Measurements from ENCODE around the gene DEFB131B.
"Not testable (repeated sequence)": the region's sequence is repeated elsewhere in the genome, so short reads cannot be mapped to it uniquely, and the experiment has no call there.

GRCh38 chr11:71878059-71878458 is at the start of gene DEFB131B:
- not testable (repeated sequence) for TF ChIP-seq EGR1 (IDR thresholded peaks at IDR 0.05; ENCODE audit: borderline replicate concordance, low read depth, low read length); POLR2A (IDR thresholded peaks at IDR 0.05; ENCODE audit: control extremely low read depth in 1 of 2, low read depth in 2 of 2, low read length in 2 of 2); EZH2 (IDR thresholded peaks at IDR 0.05; ENCODE audit: low read depth, low read length, severe bottlenecking); NRF1 (IDR thresholded peaks at IDR 0.05; ENCODE audit: low read depth, low read length); RFX5 (IDR thresholded peaks at IDR 0.05; ENCODE audit: borderline replicate concordance, low read depth, low read length); RNF2 (IDR thresholded peaks at IDR 0.05; ENCODE audit: borderline replicate concordance, low read depth, low read length, missing control alignments, poor library complexity, severe bottlenecking); SP1 (IDR thresholded peaks at IDR 0.05; ENCODE audit: low read depth, low read length); ZNF274 (IDR thresholded peaks at IDR 0.05; ENCODE audit: borderline replicate concordance, extremely low read depth, low read length); POLR2AphosphoS5 (IDR thresholded peaks at IDR 0.05; ENCODE audit: low read depth, low read length); RAD21 (IDR thresholded peaks at IDR 0.05 in 1 of 2, conservative IDR thresholded peaks at IDR 0.05 in 1 of 2; ENCODE audit: low read depth in 2 of 2, low read length in 2 of 2)
- TF ChIP-seq, protein P1, sequence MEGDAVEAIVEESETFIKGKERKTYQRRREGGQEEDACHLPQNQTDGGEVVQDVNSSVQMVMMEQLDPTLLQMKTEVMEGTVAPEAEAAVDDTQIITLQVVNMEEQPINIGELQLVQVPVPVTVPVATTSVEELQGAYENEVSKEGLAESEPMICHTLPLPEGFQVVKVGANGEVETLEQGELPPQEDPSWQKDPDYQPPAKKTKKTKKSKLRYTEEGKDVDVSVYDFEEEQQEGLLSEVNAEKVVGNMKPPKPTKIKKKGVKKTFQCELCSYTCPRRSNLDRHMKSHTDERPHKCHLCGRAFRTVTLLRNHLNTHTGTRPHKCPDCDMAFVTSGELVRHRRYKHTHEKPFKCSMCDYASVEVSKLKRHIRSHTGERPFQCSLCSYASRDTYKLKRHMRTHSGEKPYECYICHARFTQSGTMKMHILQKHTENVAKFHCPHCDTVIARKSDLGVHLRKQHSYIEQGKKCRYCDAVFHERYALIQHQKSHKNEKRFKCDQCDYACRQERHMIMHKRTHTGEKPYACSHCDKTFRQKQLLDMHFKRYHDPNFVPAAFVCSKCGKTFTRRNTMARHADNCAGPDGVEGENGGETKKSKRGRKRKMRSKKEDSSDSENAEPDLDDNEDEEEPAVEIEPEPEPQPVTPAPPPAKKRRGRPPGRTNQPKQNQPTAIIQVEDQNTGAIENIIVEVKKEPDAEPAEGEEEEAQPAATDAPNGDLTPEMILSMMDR (IDR thresholded peaks at IDR 0.05; ENCODE audit: control extremely low read depth in 1 of 3, insufficient read depth in 1 of 3, low read depth in 1 of 3, low read length in 3 of 3), result not testable (repeated sequence)
- TF ChIP-seq, protein P2, sequence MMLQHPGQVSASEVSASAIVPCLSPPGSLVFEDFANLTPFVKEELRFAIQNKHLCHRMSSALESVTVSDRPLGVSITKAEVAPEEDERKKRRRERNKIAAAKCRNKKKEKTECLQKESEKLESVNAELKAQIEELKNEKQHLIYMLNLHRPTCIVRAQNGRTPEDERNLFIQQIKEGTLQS (IDR thresholded peaks at IDR 0.05; ENCODE audit: insufficient read depth, low read depth, low read length), result not testable (repeated sequence)
